ENCODE data around the gene FARP1.

The FARP1 gene

DNA sequence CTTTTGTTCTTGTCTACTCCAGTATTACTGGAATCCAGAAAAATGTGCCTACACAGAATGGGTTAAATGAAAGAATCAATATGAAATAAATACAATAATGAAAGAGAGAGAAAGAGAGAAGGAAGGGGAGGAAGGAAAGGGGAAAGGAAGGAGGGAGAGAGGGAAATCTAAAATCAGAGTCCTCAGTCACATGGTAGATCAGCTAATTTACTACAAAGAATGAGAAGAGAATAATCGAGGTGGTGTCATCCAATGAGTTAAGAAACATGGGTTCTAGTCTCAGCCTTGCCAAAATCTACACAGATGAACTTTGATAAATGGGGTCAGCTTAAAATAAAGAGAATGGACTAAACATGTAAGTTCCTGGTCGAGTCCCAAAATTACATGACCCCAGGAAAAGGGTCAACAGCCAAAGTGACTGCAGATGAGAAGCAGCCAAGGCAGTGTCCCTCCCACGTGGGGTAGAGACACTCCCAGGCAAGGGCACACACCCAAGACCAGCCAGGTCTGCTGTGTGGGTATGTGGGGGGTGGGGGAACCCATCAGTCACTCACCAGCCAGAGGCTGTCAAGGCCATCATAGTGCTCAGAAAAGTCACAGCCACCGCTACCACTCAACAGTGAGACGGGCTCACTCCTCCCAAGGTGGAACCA is 330.4 kb downstream of the FARP1 start:
- DNase-seq = no peak

DNA sequence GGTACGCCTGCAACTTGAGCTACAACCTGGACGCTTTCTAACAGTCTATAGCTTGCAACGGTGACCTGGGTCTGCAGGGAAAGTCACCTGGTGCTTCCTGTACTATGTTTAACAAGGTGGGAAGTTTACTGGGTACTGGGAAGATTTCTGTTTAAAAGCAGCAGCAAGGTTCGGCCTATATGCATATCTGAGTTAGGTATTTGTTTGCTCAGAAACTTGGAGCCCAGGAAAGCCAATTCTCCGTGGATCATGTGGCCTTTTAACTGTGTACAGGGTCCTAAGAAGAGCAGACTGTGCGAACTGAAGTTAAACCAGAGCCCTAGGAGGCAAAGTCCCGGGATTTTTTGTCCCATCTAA is 330.9 kb downstream of the FARP1 start:
- DNase-seq = no peak

DNA sequence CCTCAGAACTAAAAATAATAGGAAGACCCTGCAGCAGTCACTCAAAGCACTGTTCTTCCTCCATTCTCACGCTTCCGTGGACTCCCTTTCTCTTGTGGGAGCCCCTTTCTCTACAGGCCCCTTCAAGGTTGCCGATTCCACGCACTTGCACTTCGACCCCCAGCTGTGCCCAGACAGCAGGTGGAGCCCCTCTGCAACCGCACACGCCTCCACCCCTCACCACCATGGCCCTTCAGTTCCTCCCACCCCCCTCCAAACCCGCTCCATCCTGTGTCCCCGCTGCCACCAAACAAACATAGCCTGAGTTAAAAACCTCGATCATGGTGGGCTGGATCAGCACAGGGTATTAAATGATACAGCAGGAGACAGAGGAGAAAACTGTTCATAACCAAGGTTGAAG is 331.4 kb downstream of the FARP1 start:
- no peak for DNase-seq

DNA sequence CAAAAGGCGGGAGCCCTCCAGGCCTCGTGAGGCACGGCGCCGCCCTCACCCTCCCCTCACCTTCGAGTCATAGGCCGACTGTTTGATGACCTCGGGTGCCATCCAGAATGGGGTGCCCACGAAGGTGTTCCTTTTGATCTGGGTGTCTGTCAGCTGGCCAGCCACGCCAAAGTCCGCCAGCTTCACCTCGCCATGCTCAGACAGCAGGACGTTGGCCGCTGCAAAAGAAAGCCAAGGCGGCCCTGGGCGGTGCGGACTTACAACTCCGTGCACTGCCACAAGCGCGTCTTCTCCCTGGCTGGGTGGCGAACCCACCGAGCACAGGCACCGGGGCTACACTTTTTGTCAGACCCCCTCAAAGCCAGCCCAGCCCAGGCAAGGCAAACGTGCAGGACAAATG is 331.9 kb downstream of the FARP1 start:
- no peak for DNase-seq

DNA sequence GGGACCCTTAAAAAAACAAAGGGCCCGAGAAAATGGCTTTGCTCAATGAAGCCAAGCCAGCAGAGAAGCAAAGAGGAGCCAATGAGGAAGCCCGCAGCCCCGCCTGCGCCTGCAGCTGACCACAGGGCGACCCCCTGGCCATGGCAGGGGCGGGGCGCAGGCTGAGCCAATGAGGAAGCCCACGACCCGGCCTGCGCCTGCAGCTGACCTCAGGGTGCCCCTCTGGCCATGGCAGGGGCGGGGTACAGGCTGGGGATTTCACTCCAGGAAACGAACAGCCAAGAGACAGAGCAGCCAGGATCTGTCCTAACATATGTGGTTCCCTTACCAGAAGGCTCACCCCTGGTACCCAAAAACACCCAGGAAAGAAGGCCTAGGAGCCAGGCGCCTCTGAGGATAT is 332.6 kb downstream of the FARP1 start:
- DNase-seq = no peak

DNA sequence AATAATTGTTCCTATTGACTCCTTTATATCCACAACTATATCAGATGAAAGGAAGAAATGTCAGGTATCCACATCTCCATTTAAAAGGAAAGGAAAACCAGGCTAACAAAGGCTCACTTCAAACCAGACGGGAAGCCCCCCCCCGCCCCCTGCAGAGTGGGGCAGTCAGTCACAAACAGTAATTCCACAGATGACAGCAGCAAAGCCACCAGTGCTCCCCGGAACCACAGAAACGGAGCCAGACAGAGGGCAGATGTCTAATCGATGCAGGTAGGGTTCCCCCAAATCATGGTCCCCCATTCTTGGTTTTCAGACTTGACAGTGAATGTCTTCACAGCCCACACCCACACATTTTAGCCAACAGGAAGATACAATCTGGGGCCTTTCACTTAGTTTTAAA is 333.2 kb downstream of the FARP1 start:
- peak; percentile 73 to 76 for DNase-seq

DNA sequence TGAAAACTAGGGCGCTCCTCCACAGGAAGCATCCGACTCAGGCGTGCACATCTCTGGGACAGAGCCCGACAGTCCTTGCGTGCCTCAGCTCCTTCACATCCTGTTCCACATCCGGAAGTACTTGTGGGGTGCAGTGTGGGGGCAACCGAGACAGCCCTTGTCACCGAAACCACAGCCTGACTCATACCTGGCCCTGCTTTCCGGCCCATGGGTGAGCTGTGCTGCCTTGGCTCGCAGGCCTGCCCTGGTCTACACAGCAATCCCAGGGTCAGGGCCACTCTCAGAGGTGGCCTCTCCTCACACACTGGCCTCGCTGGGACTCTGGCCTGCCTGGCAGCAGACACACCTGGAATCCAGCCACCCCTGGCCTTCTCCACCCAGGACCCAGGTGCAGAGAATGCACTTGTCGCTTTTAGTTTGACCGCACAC is 333.7 kb downstream of the FARP1 start:
- DNase-seq = peak; percentile 87 to 91

DNA sequence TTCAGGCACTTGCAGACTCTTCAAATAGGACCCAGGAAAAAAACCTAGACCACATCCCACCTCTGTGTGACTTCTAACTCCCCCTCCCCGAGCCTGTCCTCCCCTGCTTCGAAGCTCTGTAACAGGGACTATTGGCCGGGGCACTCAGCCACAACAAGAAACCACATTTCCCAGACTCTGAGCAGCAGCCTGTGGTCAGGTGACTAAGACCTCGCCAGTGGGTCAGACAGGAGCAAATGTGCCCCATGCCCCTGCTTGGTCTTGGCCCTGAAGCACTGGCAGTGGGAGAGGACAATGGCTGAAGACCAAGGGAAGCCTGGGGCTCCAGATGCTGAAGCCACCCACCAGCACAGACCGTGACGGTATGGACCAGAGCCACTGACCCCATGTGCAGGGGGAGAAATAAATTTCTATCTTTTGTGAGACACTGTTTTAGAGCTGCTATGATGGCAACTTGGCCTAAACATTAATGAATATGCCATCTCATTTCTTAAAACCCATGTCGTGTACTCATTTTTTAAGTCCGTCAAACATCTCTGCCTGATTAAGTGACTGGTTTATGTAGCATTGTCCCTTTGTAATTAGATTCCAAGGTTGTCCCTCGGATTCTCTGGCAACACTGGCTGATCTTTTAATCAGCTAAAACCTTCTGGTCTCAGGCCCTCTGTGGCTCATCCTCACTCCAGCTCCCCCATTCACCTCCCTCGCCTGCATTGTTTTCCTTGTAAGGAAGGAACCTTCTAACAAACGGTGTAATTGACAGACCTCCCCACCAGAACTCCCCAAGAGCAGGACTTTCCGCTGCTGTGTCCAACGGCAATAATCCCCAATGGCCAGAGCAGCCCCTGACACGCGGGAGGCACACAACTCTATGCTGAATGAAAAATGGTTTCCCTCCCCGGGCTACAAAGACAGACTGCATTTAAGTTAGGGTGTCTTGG is 335.6 kb downstream of the FARP1 start:
- peak; percentile 55 to 67 for DNase-seq

DNA sequence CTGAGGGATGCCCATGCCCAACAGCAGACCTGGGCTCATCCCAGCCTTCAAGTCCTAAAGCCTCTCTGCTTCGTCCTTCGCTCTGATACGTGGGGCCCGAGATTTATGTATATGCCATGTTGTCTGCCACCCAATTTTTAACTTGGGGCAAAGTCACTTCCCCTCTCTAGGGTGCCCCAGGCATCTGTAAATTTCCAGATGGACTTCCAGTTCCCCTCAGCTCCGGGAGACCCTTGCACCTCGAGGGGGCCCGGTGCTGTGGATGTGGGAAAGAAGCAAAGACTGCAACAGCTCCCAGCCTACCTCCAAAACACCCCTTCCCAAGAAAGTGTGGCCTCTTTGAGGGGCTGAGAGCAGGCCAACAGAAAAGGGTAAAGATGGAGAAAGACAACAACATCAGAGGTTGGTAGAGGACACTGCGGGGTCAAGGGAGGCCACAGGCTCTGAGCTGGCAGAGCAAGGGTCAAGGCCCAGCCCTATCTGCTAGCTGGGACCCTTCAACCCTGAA is 336.7 kb downstream of the FARP1 start:
- no peak for DNase-seq

DNA sequence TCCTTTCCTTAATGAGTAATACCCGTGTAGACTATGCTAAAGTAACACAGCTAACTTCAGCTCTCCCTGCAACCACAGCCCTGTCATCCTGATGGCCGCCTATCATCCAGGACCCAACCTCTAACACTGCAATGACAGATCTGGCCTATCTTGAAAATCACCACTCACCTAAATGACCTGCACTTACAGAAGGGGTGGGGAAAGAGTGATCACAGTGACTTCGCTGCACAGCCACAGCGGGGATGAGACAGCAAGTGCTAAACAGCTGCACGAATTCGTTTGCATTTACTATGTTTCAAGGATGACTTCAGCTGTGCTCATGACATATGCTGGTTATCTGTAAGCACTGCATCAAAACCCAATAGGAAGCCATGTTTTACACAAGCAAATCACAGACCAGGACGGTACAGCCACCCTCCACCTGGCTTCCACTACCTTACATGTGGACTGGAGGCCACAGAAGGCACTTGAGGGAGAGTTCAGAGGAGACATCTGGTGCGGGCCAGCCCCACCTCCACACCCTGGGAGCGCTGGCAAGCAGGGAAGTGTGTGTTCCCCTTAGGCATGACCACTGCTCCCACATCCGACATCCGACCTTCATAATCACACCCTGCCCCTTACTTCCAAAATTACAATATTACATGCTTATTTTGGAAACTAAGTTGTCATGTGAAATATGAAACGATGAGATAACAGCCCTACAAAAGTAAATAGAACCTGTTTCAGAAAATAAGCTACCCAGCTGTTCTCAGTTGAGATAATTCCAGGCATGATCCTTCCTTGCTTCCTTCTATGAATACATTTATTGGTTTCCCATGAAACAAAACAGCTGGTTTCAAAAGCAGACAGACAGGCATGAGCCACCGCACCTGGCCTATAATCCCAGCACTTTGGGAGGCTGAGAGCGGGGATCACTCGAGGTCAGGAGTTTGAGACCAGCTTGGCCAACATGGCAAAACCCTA is 338.3 kb downstream of the FARP1 start:
- peak; percentile 67 to 73 for DNase-seq

DNA sequence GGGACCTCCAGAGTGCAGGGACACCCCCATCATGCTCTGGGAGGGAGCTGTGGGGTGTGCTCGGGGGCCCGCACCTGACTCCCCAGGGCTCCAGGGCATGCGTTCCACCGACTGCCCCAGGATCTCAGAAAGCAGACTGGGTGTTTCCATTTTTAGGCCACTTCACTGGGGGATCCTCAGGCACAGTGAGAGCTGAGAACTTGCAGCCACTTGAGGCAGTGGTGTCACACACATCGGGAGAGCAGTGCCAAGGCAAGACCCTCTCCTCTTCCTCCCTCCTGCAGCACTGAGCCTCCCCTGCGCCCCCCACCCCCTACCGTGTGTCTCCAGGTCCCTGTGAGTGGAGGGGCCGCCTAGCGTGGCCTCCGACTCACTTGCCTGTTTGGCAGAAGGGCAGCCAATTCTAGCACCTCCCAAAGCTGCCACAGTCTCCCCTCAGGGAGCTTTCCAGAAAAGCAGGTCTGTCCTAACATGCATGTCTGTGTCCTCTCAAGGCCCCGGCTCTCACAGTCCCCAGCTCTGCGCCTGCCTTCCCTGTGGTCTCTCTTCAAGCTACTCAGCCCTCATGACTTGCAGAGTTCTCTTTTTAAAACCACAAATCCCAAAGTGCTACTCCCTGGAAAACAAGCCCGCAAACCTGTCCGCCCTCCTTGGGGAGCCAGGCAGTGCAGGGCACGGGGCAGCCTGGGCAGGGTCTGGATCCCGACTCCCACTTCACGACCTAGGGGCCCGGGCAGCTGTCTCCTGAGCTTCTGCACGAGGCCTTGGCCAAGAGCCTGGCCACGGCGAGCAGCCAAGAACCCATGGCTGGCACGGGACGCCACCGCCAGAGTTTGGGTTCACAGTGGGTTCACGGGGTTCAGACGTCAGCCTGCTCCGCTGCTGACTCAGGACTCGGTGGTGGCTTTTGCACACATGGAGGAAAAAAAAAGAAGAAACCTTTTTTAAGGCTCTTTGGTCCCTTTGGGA is 339.9 kb downstream of the FARP1 start:
- no peak for DNase-seq

DNA sequence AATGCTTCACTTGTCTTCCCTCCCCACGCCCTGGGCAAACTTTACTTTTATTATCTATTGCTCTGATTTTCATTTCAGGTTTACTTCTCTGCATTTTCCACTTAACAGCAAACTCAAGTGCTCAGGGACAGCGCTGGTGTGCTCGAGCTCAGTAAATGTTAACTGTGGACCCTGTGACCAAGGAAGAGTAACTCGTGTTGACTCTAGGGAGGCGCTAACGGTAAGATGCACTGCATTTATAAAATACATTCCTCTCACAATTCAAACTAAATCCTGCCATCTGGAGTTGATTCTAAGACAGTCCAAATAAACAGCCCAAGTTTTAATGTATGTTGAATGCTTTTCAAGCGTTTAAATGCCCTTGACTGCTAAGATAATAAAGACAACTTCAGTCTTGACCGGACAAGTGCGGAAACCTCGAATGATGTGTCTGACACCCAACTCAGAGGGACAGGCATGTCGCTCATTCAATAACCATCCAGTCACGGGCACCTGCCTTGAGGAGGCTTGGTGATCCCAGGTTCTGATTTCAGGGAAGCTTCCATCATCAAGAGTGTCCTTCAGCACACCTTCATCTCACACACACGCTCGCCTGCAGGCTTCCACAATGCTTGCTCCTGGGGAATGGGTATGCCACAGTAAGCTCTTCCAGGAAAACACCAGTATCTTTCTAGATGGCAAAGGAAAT is 340.9 kb downstream of the FARP1 start:
- no peak for DNase-seq

DNA sequence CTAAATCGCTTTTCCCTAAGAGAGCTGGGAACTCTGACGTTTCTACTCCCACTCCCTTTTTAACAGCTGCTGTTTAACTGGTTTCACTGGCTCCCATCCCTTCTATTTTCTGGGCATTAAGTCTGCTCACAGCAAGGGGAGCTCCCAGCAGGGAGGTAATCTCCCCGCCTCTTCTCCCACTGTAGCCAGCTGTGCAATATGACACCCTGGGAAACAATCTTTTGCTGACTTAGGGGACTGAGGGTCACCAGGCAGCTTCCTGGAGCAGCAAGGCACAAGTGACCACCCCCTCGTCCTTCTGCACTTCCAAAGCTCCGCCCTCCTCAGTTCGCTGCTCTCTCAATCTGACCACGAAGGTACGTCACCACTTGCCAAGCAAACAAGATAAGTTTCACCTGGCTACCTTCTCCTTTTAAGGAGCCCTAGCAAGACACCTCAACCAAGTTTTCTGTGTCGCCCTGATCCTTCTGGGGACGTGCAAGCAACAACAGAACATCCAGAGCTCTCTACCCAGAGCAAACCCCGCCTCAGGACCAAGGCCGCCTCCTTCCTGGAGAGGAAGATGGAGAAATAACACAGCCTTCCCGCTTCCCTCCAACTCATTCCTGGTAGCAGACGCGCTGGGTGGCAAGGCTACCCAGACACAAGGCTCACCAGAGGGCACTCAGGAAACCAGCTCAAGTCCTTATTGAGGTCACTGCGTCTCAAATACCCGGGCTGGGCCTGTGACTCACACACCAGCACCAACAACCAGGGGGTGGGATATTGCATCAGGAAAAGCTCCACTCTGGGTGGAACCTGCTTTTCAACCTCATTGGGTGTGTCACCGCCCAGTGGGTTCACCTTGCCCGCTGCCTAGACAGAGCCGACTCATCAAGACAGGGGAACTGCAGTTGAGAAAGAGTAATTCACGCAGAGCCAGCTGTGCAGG is 341.7 kb downstream of the FARP1 start:
- DNase-seq = peak; percentile 77 to 80

DNA sequence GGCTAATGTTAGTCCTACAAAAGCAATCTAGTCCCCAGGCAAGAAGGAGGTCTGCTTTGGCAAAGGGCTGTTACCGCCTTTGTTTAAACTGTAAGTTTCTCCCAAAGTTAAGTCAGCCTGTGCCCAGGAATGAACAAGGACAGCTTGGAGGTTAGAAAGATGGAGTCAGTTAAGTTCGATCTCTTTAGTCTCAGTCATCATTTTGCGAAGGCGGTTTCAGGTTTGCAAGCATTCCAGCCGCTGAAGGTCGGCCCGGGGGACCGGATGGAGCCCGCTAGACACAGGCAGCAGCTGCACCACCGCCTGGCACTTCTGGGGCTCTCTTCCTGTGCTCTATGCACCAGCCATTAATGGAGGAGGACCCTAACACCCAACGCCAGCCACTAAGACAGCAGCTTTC is 342.7 kb downstream of the FARP1 start:
- DNase-seq = no peak

DNA sequence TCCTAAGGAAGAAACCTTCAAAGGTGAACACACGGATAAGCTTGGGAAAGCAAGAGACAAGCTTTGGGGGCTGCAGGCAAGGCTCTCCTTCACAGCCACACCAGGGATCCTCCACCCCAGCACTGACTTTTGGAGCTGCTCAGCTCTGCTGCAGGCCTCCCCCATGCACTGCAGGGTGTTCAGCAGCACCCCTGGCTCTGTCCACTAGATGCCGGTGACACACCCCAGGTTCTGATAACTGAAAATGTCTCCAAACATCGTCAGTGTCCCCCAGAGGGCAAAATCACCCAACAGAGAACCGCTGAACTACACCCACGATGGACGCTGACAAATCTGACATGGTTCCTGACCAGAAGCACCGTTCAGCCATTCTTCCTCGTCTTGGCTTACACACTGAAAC is 343.5 kb downstream of the FARP1 start:
- DNase-seq = no peak

DNA sequence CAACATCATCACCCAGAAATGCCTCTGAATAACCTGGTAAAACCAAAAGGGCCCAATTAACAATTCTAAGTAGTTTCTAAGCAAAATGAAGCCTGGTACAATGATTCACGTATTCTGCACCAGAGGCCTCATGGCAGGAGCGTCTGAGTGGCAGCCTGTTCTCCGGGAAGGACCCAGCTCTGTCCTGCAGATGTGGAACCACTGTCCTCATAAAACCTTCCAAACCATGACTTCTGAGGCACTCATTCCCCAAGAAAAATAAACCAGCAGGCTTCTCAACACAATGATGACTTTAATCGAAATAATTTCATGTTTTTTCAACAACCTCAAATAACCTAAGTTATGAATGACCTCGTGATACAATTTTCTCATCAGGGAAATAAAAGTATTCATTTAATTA is 344.1 kb downstream of the FARP1 start:
- DNase-seq = no peak

DNA sequence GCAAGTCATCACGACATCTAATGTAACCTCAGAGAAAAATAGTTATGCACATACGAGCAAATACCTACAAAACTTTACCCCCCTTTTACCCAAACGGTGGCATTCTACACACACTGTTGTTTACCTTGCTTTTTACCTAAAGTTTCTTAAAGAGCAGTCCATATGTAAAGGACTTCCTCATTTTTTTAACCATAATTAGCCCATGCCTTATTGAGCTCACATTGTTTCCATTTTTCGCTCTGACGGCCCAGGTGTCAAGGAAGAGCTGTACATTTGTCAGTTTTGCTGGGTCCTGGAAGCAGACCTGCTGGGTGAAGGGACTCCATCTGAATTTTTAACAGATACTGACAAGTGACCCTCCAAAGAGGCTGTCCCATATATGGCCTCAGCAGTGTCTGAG is 344.6 kb downstream of the FARP1 start:
- no peak for DNase-seq

DNA sequence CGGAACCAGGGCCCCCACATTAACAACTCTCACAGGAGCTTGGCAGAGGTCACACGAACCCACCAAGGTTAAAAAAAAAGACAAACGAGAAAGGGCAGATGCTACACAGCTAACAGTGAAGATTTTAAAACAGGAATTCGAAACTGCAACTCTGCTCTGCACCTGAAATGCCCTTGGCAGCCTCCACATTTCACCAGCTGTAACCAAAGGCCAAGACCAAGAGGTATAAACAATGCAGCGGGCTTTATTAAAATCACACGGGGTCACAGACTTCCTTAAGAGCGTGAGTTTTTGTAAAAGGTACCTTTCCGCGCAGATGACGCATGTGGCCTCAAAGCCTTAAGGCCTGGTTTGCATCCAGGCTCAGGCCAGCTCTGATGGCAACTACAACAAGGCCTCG is 345.8 kb downstream of the FARP1 start:
- DNase-seq = no peak

DNA sequence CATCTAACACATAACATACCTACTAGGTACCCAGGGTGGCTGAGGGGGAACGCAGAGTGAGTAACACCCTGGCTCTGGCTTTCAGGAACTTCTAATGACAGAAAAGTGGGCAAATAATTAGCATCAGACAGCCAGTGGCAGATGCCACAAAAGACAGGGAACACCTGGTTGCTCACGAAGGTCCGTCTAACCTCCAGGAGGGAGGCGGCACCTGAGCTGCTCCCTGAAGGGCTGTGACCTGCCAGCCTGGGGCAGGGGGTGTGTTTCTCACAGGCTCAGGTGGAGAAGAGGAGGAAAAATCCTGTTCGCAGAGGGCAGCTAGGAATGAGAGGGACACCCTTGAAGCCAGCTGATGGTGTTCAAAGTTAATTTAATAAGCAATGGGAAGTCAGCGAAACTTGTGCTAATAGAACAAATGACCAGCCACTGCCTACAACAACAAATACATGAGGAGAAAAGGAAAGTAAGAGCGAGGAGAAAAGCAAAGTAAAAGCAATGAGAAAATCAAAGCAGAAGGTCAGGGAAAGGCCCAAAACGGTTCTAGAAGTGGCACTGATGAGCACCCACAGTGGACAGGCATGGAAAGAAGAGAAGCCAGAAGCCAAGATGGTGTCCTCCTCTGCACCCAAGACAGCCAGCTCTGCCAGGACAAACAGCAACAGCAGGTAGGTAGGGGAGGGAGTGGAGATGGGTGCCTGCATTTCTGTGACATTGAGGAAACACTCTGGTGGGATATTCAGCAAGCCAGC is 346.7 kb downstream of the FARP1 start:
- no peak for DNase-seq

Data from activated T-cell treated with anti-CD3 and anti-CD28 coated beads, Interleukin-2, amount 50 U/mL, for 48 hours (primary cell).